Keratinocyte (primary cell): Measurements from ENCODE around the gene KDM4B. TPM values are rescaled to one million over a fixed set of nuclear protein-coding genes. Genes with fewer than 3 reads are reported as not detected.

ENCODE experiments used
- DNase-seq: peaks from one replicate; pipeline ENCODE4 v3.0.0-alpha.2; 2011; ENCODE audit warnings: low read depth, missing footprints, low spot score
- FAIRE-seq: peaks from 2 replicates; lab custom pipeline; 2011; peaks lifted over from hg19 to GRCh38; lab: Jason Lieb, UNC
- H2AFZ ChIP-seq: 2 replicates; pipeline ENCODE4 v1.6.0; 2012; ENCODE audit warnings: low read length, control low read depth, inconsistent platforms; ENCODE audit not compliant: control insufficient read depth
- H3K27ac ChIP-seq: 2 replicates; pipeline ENCODE4 v1.5.1; 2011; ENCODE audit warnings: low read length; ENCODE audit not compliant: control insufficient read depth, insufficient read depth
- H3K27me3 ChIP-seq: 3 replicates; pipeline ENCODE4 v1.6.0; 2011; ENCODE audit warnings: low read length; ENCODE audit not compliant: control insufficient read depth, insufficient read depth; ENCODE audit errors: extremely low read depth
- H3K36me3 ChIP-seq, 2 experiments: 2 replicates in 1 of 2; 3 replicates in 1 of 2; pipeline ENCODE4 v1.5.1; 2011; ENCODE audit warnings: low read length in 2 of 2, mild to moderate bottlenecking in 1 of 2; ENCODE audit not compliant: control insufficient read depth in 2 of 2, insufficient read depth in 2 of 2; ENCODE audit errors: extremely low read depth in 1 of 2
- H3K4me1 ChIP-seq: 3 replicates; pipeline ENCODE4 v1.5.1; 2011; ENCODE audit warnings: low read length; ENCODE audit not compliant: control insufficient read depth, insufficient read depth; ENCODE audit errors: extremely low read depth
- H3K4me2 ChIP-seq: 3 replicates; pipeline ENCODE4 v1.6.0; 2011; ENCODE audit warnings: low read depth, low read length; ENCODE audit not compliant: control insufficient read depth, insufficient read depth; ENCODE audit errors: extremely low read depth
- H3K4me3 ChIP-seq, 3 experiments: fragments of 200-600 bp in 1 of 3; sonication (generic) in 1 of 3; 2 replicates in 2 of 3; 3 replicates in 1 of 3; pipeline ENCODE4 v1.5.1; 2011 to 2016; ENCODE audit warnings: low read length in 3 of 3, mild to moderate bottlenecking in 3 of 3, control low read depth in 2 of 3, inconsistent platforms in 1 of 3, low read depth in 1 of 3, mixed read lengths in 1 of 3, mixed run types in 1 of 3, moderate library complexity in 1 of 3; ENCODE audit not compliant: control insufficient read depth in 2 of 3, insufficient read depth in 2 of 3; ENCODE audit errors: extremely low read depth in 1 of 3
- H3K79me2 ChIP-seq: 2 replicates; pipeline ENCODE4 v1.6.0; 2012; ENCODE audit warnings: low read length; ENCODE audit not compliant: control insufficient read depth, insufficient read depth
- H3K9ac ChIP-seq: 3 replicates; pipeline ENCODE4 v1.6.0; 2011; ENCODE audit warnings: low read length; ENCODE audit not compliant: control insufficient read depth, insufficient read depth; ENCODE audit errors: extremely low read depth
- H3K9me1 ChIP-seq: 3 replicates; pipeline ENCODE4 v1.6.0; 2011; ENCODE audit warnings: low read length; ENCODE audit not compliant: control insufficient read depth, insufficient read depth; ENCODE audit errors: extremely low read depth
- H3K9me3 ChIP-seq: 2 replicates; pipeline ENCODE4 v1.5.1; 2012; ENCODE audit warnings: low read depth, low read length; ENCODE audit not compliant: control insufficient read depth
- H4K20me1 ChIP-seq: 3 replicates; pipeline ENCODE4 v1.6.0; 2011; ENCODE audit warnings: low read length; ENCODE audit not compliant: control insufficient read depth, insufficient read depth; ENCODE audit errors: extremely low read depth
- CTCF ChIP-seq, 3 experiments: IDR thresholded peaks in 1 of 3; conservative IDR thresholded peaks in 1 of 3; optimal IDR thresholded peaks in 1 of 3; 2 replicates in 2 of 3; 3 replicates in 1 of 3; pipeline versions ENCODE3 to v1.5.1; 2011; ENCODE audit warnings: low read length in 3 of 3, mild to moderate bottlenecking in 3 of 3, moderate library complexity in 2 of 3, control low read depth in 1 of 3, inconsistent platforms in 1 of 3; ENCODE audit not compliant: insufficient read depth in 2 of 3; ENCODE audit errors: extremely low read depth in 1 of 3
- EZH2 ChIP-seq: IDR thresholded peaks from one replicate; pipeline ENCODE4 v1.6.1; 2012; ENCODE audit warnings: inconsistent platforms, mild to moderate bottlenecking, low read length, moderate library complexity
- dilution Hi-C: fragments of 300-500 bp; cut with MboI; formaldehyde crosslinking; loops from one replicate; pipeline ENCODE4 v1.7.0; 2020; ENCODE audit warnings: low sequenced_read_pairs; ENCODE audit not compliant: extremely low pct_ligation_motif_present
- polyA plus RNA-seq, 5 experiments: library from polyadenylated mRNA; depleted of rRNA in 3 of 5; stranded (reverse) in 3 of 5; stranded (forward) in 1 of 5; unstranded in 1 of 5; fragments of >200 nt; gene quantifications; 1 replicate in 1 of 5; 2 replicates in 3 of 5; 3 replicates in 1 of 5; pipeline versions ENCODE4 v1.2.1 to v1.2.3, GENCODE V29; 2011 to 2012; ENCODE audit warnings: missing spikeins in 2 of 5, low read depth in 1 of 5, low replicate concordance in 1 of 5

Gene KDM4B
- polyA plus RNA-seq, 1 donor (not counting 4 experiments of a cell fraction or from before 2014, with no cell fraction given): 6.2 TPM

- Histone ChIP-seq H3K4me1 (peaks cover 3% of the 10 kb centered on the region), H3K9ac (no peak overlapping the region), H3K4me3 (no peak overlapping the region), H3K27ac (no peak overlapping the region), H3K4me2 (no peak overlapping the region), H3K36me3 (peaks cover 0 to 5% of the 10 kb centered on the region in 2 experiments), H2AFZ (no peak overlapping the region), H3K27me3 (no peaks in the 10 kb centered on the region), H4K20me1 (peaks cover 10% of the 10 kb centered on the region), H3K9me1 (no peaks in the 10 kb centered on the region), H3K9me3 (no peaks in the 10 kb centered on the region), H3K79me2 (peaks cover 69% of the 10 kb centered on the region)
- no peak for FAIRE-seq
- dilution Hi-C loops: no loop called here
- no peak for DNase-seq
- TF ChIP-seq EZH2 (no peak), CTCF (optimal IDR thresholded peaks at IDR 0.05 in 1 of 3, IDR thresholded peaks at IDR 0.05 in 1 of 3, conservative IDR thresholded peaks at IDR 0.05 in 1 of 3; ENCODE audit: extremely low read depth in 1 of 3, insufficient read depth in 2 of 3, low read length in 3 of 3) (no peak)
Observed at GRCh38 chr19:5006821-5007220, 37.9 kb downstream of the KDM4B start.

- H3K4me1 ChIP-seq: peaks cover 7% of the 10 kb centered on the region
- H3K9me1 ChIP-seq: no peaks in the 10 kb centered on the region
- dilution Hi-C loops: no loop called here
- H2AFZ ChIP-seq: no peak overlapping the region
- H3K9me3 ChIP-seq: no peaks in the 10 kb centered on the region
- H3K9ac ChIP-seq: no peak overlapping the region
- no peak overlapping the region for H3K4me2 ChIP-seq
- H3K4me3 ChIP-seq: no peak overlapping the region
- TF ChIP-seq CTCF (optimal IDR thresholded peaks at IDR 0.05 in 1 of 3, IDR thresholded peaks at IDR 0.05 in 1 of 3, conservative IDR thresholded peaks at IDR 0.05 in 1 of 3; ENCODE audit: extremely low read depth in 1 of 3, insufficient read depth in 2 of 3, low read length in 3 of 3): no peak
- no peak for TF ChIP-seq EZH2
- H3K27me3 ChIP-seq: no peaks in the 10 kb centered on the region
- DNase-seq (no peak), FAIRE-seq (no peak)
- peaks cover 53% of the 10 kb centered on the region for H3K79me2 ChIP-seq
- H3K27ac ChIP-seq: no peak overlapping the region
- H4K20me1 ChIP-seq: peaks cover 5% of the 10 kb centered on the region
- peaks cover 0 to 5% of the 10 kb centered on the region in 2 experiments for H3K36me3 ChIP-seq
Observed at GRCh38 chr19:5011476-5012238, 42.7 kb downstream of the KDM4B start.
